NCI-H510A (cell line): ENCODE data around the gene NR1H4.
"Not testable (repeated sequence)": the region's sequence is repeated elsewhere in the genome, so short reads cannot be mapped to it uniquely, and the experiment has no call there.

Experiments used
- DNase-seq: peaks from one replicate; lab custom pipeline; 2025; lab: John Stamatoyannopoulos, UW

The NR1H4 gene

GRCh38 chr12:100473050-100473715 is 483 bp upstream of the NR1H4 start:
- DNase-seq, result no peak

- no peak for DNase-seq
These were observed 951 bp downstream of the NR1H4 start for GRCh38 chr12:100474617-100475016.

- no peak for DNase-seq
These were observed 2.5 kb downstream of the NR1H4 start for GRCh38 chr12:100476013-100476751.

- DNase-seq, result no peak
These were observed 7.4 kb downstream of the NR1H4 start for GRCh38 chr12:100481021-100481420.

DNA sequence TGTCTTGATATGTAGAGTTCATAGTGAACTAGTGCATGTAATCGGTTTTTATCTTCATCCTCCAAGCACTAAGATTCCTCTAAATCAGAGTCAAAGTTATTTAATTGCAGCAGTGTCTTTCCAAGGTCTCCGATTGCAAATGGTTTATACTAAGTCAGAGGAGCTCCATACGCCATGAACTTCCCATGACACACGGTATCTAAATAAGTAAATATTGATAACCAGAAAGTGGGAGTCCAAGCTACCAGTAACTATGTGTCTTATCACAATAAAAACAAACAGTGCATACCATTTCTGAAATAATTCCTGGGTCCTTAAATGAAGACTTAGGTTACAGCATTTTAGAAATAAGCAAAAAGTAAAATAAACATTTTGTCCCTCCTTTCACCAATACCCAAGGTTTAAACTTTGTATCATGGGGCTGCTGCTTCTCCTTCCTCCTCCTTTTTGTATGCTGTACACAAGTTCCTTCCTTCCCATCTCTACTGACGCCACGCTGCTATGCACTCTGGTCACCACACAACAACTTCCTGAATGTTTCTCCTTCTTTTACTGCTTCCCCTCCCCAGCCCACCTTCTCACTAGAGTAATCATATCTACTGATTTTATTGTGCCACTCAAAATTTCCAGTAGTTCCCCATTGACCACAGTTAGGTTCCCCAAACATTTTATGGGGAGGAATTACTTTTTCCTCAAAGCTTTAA is 10.7 kb downstream of the NR1H4 start:
- DNase-seq, result no peak

DNA sequence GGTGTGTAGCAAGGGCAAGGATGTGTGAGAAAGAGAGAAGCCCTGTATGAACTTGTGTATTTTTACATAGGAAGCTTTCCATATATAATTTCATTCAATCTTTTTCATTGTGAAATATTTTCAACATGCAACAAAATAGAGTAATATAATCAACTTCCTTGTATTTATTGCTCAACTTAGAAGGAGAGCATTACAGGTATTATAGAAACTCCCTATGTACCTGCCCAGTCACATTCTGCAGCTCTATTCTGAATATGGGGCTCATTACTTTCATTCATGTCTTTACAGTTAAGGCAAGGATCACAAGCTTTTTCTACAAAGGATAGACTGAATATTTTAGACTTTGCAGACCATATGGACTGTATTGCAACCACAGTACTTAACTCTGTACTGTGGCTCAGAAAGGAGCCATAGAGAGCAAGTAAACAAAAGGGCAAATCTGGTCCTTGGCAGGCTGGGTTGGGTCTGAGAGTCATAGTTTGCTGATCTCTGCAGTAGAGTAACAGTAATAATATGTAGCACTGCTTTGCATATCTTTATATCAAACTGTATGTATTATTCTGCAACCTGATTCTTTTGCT is 11.3 kb downstream of the NR1H4 start:
- DNase-seq, result no peak

DNA sequence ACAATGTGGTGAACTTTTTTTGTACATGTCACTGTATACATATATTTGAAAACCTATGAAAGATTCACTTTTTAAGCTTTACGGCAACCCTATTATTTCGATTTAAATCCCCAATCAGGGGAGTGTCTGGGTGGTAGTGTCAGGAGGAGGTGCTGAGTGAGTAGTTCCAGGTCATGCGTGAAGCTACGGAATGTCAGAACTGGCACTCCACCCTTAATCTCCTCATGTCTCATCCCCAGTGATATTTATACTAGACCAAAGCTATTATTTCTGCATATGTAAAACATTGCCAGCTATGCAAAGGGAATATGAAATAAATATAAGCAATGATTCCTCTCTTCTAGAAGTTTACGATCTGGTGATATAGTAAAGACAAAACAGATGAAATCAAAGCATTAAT is 12.3 kb downstream of the NR1H4 start:
- DNase-seq, result no peak

DNA sequence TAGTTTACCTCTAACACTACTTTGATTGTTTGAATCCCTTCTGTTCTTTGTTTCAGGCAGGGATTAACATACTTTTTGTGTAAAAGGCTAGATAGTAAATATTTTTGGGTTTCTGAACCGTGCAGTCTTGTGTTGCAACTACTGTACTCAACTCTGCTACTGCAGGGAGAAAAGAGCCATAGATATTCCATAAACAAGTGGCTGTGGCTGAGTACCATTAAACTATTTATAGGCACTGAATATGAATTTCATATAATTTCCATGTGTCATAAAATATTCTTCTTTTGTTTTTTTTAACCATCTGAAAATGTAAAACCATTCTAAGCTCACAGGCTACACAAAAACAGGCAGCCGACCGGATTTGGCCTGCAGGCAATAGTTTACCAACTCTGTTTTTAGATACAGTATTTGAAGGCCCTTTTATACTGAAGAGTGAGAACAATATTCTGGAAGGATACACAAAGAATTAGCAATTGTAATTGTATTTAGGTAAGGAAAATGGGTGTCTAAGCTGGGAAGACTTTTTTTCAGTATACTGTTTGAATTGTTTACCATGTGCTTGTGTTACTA is 15.7 kb downstream of the NR1H4 start:
- DNase-seq, result no peak

DNA sequence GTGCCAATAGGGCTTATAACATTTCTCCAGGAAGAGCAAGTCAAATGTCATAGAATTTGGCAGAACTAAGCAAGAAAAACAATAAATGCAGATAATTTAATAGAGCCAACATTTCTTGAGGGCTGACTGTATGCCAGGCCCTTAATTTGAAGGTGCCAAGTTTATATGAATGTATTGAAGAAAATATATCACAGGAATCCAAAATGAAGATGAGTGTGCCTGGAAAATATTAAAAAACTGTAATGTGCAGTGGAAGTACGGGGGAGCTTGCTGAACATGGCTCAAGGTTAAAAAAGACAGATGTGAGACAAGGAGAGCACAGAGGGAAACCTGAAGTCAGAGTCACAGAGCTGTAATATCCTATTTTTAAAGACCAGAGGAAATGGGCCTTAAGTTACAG is 16.4 kb downstream of the NR1H4 start:
- DNase-seq, result no peak

- DNase-seq, result no peak
These were observed 17.4 kb downstream of the NR1H4 start for GRCh38 chr12:100491104-100491503.

- no peak for DNase-seq
These were observed 19.8 kb downstream of the NR1H4 start for GRCh38 chr12:100493396-100494012.

DNA sequence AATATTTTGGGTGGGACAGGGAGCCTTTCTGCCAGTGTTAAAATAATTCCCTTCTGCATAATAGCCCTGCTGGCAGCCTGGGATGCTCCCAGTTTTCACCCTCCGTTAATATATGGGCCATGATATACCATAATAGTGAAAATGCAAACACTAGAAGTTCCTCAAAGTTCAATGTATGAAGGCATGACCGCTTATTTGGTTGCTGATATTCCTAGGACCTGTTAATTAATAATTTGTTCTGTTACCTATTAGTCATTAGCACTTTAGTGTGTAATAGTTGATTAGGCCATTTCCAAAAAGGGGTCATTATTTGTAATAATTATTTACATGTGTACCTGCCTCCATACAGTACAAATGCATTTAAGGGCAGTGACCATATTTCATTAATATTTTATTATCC is 20.4 kb downstream of the NR1H4 start:
- DNase-seq, result no peak

- DNase-seq, result no peak
These were observed 20.9 kb downstream of the NR1H4 start for GRCh38 chr12:100494538-100494937.

DNA sequence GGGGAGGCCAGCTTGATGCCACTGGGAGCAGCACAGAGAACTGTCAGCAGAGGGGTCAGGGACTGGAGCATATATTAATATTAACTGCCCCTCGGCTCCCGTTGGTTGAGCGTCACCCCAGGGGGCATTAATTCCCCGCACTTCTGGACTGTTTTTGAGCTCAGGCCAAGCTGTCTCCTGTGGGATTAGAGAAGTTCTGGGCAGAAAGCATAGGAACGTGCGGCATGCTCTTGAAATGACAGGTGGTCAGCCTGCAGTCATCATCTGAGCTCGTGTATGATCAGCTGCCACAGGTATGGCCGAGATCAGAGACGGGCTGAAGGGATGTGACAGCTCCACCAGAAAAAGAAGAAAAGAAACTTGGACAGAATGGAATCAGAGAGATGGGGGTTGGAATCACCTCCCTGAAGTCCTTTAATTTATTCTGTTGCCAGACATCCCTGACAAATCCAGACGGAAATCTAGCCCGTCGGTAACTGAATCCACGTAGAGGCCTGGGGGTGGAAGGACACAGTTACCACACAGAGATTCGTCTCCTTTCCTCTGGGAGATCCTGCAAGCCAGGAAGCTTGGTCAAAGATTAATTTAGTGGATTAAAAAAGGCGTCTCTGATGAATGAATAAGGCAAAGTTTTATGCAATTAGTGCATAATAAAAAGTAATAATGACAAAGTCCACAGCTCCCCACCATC is 23.6 kb downstream of the NR1H4 start:
- DNase-seq, result no peak

DNA sequence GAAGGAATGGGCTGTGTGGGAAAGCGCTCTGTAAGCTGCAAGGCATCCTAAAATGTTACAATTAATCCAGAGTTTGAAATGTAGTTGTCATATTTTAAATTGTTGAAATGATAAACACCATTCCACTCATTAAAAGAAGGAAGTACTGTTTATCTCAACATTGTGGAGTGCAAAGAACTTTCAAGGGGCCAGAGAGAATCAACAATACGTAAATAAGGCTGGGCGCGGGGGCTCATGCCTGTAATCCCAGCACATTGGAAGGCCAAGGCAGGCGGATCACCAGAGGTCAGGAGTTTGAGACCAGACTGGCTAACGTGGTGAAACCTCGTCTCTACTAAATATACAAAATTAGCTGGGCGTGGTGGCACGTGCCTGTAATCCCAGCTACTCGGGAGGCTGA is 24.5 kb downstream of the NR1H4 start:
- DNase-seq, result no peak

- no peak for DNase-seq
These were observed 25.8 kb downstream of the NR1H4 start for GRCh38 chr12:100499416-100499815.

DNA sequence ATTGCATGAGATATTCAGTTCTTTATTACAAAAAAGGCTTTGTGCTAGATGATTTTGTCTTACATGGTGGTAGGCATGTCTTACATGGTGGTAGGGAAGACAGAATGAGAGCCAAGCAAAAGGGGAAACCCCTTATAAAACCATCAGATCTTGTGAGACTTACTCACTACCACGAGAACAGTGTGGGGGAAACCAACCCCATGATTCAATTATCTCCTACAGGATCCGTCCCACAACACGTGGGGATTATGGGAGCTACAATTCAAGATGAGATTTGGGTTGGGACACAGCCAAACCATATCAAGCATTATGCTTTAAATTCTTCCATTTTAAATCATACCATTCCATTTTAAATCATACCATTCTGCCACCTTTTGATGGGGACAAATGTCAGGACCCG is 29.1 kb downstream of the NR1H4 start:
- DNase-seq, result not testable (repeated sequence)

GRCh38 chr12:100503228-100503628 is 29.6 kb downstream of the NR1H4 start:
- DNase-seq, result no peak

DNA sequence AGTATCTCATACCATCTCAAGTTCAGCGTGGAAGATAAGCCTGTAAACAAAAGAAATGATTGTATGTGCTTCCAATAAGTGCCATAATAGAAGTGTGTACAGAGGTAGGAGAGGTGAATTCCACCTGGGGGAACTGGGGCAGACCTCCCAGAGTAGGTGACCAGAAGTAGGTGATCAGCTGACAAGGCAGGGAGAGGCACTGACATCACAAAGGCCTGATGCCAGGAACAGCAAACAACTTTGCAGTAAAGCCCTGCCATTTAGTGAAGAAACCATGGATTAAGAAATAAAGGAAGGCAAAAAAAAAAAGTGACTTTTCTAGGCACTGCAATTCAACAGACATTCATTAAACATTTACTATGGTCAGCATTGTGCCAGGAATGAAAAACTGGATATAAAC is 31.1 kb downstream of the NR1H4 start:
- DNase-seq, result no peak

DNA sequence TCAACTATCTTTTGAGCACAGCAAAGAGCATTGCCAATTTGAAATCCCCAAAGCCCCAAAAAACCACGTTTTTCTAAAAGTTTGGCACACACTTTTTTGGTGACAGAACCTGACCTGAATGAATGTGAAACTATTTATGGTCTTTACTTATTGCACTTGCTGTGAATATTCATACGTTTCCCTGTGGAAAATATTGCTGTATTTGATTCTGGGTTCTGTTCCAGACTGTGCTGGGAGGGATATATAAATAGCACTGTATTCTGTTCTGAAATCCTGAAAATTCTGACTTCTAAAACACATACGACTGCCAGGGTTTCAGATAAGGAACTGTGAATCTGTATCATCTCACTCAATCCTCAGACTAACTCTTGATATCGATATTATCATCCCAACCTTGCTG is 35.1 kb downstream of the NR1H4 start:
- DNase-seq, result no peak

DNA sequence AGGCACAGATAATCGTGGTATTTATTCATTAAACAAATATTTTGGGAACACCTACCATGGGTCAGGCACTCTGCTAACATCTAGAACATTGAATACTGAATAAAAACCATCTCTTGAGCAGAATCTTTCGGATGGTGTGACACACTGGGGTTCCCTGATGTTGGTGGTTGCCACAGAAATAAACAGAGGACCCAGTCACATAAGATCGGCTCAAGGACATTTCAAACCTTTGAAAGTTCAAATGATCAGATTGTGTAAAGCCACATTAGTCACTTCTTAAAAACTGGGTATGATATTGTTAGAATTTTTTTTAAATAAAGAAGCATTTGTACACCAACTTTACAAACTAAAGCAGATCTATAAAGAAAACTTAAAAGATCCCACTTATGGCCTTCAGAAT is 39.0 kb downstream of the NR1H4 start:
- no peak for DNase-seq
